ENCODE data around the gene SLC16A3. TPM values are rescaled to one million over a fixed set of nuclear protein-coding genes. Genes with fewer than 3 reads are reported as not detected.

SLC16A3 gene
- total and polyA plus RNA-seq, 4 donors: 1.1 to 10.5 (median 8.8) TPM

- TF ChIP-seq SP1 (IDR thresholded peaks at IDR 0.05): no peak
- no peaks in the 10 kb centered on the region for H3K27me3 ChIP-seq (ENCODE audit: control insufficient read depth in 4 of 4, insufficient read depth in 4 of 4, low read length in 3 of 4)
- H3K4me3 ChIP-seq (ENCODE audit: low read depth in 1 of 3, low read length in 3 of 3): no peak overlapping the region
- 98% methylated on average over 10 of the region's 10 CpGs for WGBS
- no peak overlapping the region for H3K27ac ChIP-seq (ENCODE audit: low read depth in 1 of 2, low read length in 2 of 2)
- H3K9ac ChIP-seq (ENCODE audit: low read depth in 1 of 2, low read length in 2 of 2): no peak overlapping the region
- H3K4me1 ChIP-seq (ENCODE audit: control insufficient read depth in 4 of 4, insufficient read depth in 4 of 4, low read length in 3 of 4): peaks cover 0 to 8% (median 0%) of the 10 kb centered on the region in 4 donors
- peaks cover 0 to 4% (median under 1%) of the 10 kb centered on the region in 4 donors for H3K9me3 ChIP-seq (ENCODE audit: control insufficient read depth in 4 of 4, low read length in 3 of 4)
- H3K36me3 ChIP-seq (ENCODE audit: control insufficient read depth in 4 of 4, insufficient read depth in 3 of 4, low read depth in 1 of 4, low read length in 3 of 4): peaks cover 0 to 5% (median 2%) of the 10 kb centered on the region in 4 donors
- no peak for DNase-seq (ENCODE audit: low spot score)
These were observed 48.8 kb upstream of the SLC16A3 start for GRCh38 chr17:82179946-82180475.

GRCh38 chr17:82180776-82181528 is 47.9 kb upstream of the SLC16A3 start:
- Histone ChIP-seq H3K9me3 (ENCODE audit: control insufficient read depth in 4 of 4, low read length in 3 of 4) (peaks cover 0 to 3% (median under 1%) of the 10 kb centered on the region in 4 donors), H3K9ac (ENCODE audit: low read depth in 1 of 2, low read length in 2 of 2) (no peak overlapping the region), H3K27me3 (ENCODE audit: control insufficient read depth in 4 of 4, insufficient read depth in 4 of 4, low read length in 3 of 4) (no peaks in the 10 kb centered on the region), H3K27ac (ENCODE audit: low read depth in 1 of 2, low read length in 2 of 2) (no peak overlapping the region), H3K4me3 (ENCODE audit: low read depth in 1 of 3, low read length in 3 of 3) (no peak overlapping the region), H3K36me3 (ENCODE audit: control insufficient read depth in 4 of 4, insufficient read depth in 3 of 4, low read depth in 1 of 4, low read length in 3 of 4) (peaks cover 0 to 5% (median 2%) of the 10 kb centered on the region in 4 donors), H3K4me1 (ENCODE audit: control insufficient read depth in 4 of 4, insufficient read depth in 4 of 4, low read length in 3 of 4) (peaks cover 0 to 5% (median 0%) of the 10 kb centered on the region in 4 donors)
- TF ChIP-seq SP1 (IDR thresholded peaks at IDR 0.05): no peak
- no peak for DNase-seq (ENCODE audit: low spot score)
- 97% methylated on average over 31 of the region's 31 CpGs for WGBS

- no peaks in the 10 kb centered on the region for H3K27me3 ChIP-seq (ENCODE audit: control insufficient read depth in 4 of 4, insufficient read depth in 4 of 4, low read length in 3 of 4)
- H3K4me3 ChIP-seq (ENCODE audit: low read depth in 1 of 3, low read length in 3 of 3): no peak overlapping the region
- WGBS: 94% methylated on average over 5 of the region's 5 CpGs
- DNase-seq (ENCODE audit: low spot score): no peak
- TF ChIP-seq ZBTB33 (IDR thresholded peaks at IDR 0.05): no peak
- no peak for TF ChIP-seq JUND (IDR thresholded peaks at IDR 0.05)
- TF ChIP-seq FOXA1 (IDR thresholded peaks at IDR 0.05): no peak
- TF ChIP-seq CTCF (IDR thresholded peaks at IDR 0.05; ENCODE audit: low read depth, low read length, missing input control): no peak
- no peak for TF ChIP-seq YY1 (IDR thresholded peaks at IDR 0.05)
- no peak for TF ChIP-seq HNF4A (conservative IDR thresholded peaks at IDR 0.05)
- no peak for TF ChIP-seq ATF3 (IDR thresholded peaks at IDR 0.05)
- no peak for TF ChIP-seq GABPA (IDR thresholded peaks at IDR 0.05 in 1 of 2, conservative IDR thresholded peaks at IDR 0.05 in 1 of 2)
- TF ChIP-seq MAX (IDR thresholded peaks at IDR 0.05): no peak
- no peak for TF ChIP-seq TAF1 (conservative IDR thresholded peaks at IDR 0.05)
- no peak for TF ChIP-seq RAD21 (IDR thresholded peaks at IDR 0.05)
- H3K36me3 ChIP-seq (ENCODE audit: control insufficient read depth in 4 of 4, insufficient read depth in 3 of 4, low read depth in 1 of 4, low read length in 3 of 4): peaks cover 0 to 5% (median 2%) of the 10 kb centered on the region in 4 donors
- H3K27ac ChIP-seq (ENCODE audit: low read depth in 1 of 2, low read length in 2 of 2): no peak overlapping the region
- H3K9ac ChIP-seq (ENCODE audit: low read depth in 1 of 2, low read length in 2 of 2): no peak overlapping the region
- no peaks in the 10 kb centered on the region for H3K9me3 ChIP-seq (ENCODE audit: control insufficient read depth in 4 of 4, low read length in 3 of 4)
- H3K4me1 ChIP-seq (ENCODE audit: control insufficient read depth in 4 of 4, insufficient read depth in 4 of 4, low read length in 3 of 4): no peaks in the 10 kb centered on the region
These were observed 44.1 kb upstream of the SLC16A3 start for GRCh38 chr17:82184761-82185160.
